Choroid plexus epithelial cell (primary cell): ENCODE results near the gene TTF2.

Experiments used
- DNase-seq: peaks from one replicate; pipeline ENCODE4 v3.0.0-alpha.2; 2010; ENCODE audit warnings: low read depth
- H3K4me3 ChIP-seq: 2 replicates; pipeline ENCODE4 v1.5.1; 2011; ENCODE audit warnings: low read depth, mild to moderate bottlenecking, control low read depth, low read length, moderate library complexity
- TF ChIP-seq, protein P1 (sequence below): conservative IDR thresholded peaks from 2 replicates; pipeline ENCODE4 v1.5.1; 2011; ENCODE audit warnings: low read depth, mild to moderate bottlenecking, control low read depth, inconsistent platforms, low read length, moderate library complexity

Gene TTF2

GRCh38 chr1:117128323-117129079, 68.4 kb downstream of the TTF2 start:
- peak; percentile 79 for DNase-seq
- TF ChIP-seq, protein P1, sequence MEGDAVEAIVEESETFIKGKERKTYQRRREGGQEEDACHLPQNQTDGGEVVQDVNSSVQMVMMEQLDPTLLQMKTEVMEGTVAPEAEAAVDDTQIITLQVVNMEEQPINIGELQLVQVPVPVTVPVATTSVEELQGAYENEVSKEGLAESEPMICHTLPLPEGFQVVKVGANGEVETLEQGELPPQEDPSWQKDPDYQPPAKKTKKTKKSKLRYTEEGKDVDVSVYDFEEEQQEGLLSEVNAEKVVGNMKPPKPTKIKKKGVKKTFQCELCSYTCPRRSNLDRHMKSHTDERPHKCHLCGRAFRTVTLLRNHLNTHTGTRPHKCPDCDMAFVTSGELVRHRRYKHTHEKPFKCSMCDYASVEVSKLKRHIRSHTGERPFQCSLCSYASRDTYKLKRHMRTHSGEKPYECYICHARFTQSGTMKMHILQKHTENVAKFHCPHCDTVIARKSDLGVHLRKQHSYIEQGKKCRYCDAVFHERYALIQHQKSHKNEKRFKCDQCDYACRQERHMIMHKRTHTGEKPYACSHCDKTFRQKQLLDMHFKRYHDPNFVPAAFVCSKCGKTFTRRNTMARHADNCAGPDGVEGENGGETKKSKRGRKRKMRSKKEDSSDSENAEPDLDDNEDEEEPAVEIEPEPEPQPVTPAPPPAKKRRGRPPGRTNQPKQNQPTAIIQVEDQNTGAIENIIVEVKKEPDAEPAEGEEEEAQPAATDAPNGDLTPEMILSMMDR = peak; percentile 57
- H3K4me3 ChIP-seq = no peak overlapping the region

GRCh38 chr1:117130526-117130925, 70.4 kb downstream of the TTF2 start:
- TF ChIP-seq, protein P1 = no peak

DNA sequence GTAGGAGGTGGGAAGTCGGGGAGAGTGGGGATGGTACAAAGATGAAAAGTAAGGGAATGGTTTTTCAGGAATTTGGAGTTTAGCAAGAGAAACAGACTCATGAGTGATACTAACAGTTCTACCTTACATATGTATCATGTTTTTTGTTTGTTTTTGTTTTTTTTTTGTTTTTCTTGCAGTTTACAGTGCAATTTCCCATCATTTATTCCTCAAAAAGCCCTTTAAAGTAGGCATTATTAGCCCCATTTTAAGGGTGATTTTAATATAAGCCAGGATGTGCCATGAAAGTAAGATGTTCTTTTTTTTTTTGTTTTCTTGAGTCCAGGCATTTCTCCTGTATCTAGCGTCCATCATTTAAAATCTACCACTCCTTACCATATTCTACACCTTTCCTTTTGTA, 75.2 kb downstream of the TTF2 start:
- H3K4me3 ChIP-seq = no peak overlapping the region
- TF ChIP-seq, protein P1 = no peak
- DNase-seq = no peak

More at GRCh38 chr1:117130526-117130925, 70.4 kb downstream of the TTF2 start:
- DNase-seq = no peak
- H3K4me3 ChIP-seq = no peak overlapping the region

DNA sequence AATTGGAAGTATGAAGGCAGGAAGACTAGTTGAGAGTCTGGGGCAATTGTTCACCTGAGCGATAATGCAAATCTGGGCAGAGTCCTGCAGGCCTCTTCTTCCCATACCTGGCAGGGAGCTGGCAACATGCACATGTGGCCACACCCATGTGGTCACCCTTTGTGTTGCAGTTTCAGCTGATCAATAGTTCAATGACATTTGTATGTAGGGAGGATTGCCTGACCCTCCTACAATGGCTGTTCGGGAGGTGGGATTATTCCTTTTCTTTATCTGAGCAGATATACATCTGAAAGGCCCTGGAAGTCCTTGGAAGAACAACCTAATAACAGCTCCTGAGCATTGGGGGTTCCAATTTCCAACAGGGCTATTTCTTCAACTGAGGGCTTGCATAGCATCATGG, 76.6 kb downstream of the TTF2 start:
- no peak for DNase-seq
- no peak overlapping the region for H3K4me3 ChIP-seq
- TF ChIP-seq, protein P1 = no peak

DNA sequence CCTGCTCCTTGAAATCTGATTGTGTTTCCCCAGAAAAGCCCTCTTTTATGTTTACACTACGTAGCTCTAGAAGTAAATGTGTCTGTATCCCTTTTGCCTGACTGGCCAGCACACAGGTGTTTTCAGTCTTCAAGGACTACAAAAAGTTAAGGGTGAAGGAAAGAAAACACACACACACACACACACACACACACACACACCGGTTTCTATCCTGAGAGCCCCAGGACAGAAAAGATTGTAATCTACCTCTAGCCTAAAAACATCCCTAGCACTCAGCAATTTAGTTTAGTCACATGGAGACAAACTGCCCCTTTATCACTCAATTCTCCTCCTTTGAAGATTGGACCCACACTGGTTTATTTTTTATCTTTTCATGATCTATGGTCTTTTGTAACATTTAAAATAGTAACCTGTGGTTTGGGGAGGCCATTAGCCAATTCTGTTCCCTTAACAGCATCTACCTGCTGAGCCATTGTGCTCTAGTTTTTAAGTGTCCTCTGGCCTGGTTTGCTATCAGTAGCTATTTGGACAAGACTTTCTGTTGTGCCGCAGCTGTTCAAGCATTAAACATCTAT, 77.2 kb downstream of the TTF2 start:
- H3K4me3 ChIP-seq = no peak overlapping the region
- TF ChIP-seq, protein P1 = no peak
- DNase-seq = no peak

- TF ChIP-seq, protein P1 = no peak
- H3K4me3 ChIP-seq = no peak overlapping the region
- no peak for DNase-seq
Observed at GRCh38 chr1:117138106-117138505, 78.0 kb downstream of the TTF2 start.

DNA sequence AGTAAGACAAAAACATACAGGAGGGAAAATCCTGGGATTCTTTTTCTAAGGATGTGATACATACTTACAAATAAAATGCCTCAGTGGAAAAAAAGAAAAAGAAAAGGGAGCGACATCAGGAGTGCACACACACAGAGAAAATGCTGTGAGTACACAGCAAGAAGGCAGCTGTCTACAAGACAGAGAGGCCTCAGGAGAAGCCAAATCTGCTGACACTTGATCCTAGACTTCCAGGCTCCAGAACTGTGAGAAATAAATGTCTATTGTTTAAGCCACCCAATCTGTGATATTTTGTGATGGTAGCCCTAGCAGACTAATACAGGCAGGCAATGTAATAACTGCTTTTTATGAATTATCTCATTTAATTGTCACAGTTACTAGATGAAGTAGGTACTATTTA, 78.4 kb downstream of the TTF2 start:
- no peak overlapping the region for H3K4me3 ChIP-seq
- TF ChIP-seq, protein P1 = no peak
- DNase-seq = no peak
